Motor neuron (in vitro differentiated cells): Measurements from ENCODE around the gene ABCA7. TPM values are rescaled to one million over a fixed set of nuclear protein-coding genes. Genes with fewer than 3 reads are reported as not detected.

Experiments
- ATAC-seq, 8 experiments: fragments of 200-7000 bp; cut with Tn5 transposase; replicated peaks in 6 of 8; 2 replicates each; pipeline ENCODE4 v1.8.0; 2021; ENCODE audit warnings: mild to moderate bottlenecking in 8 of 8, moderate library complexity in 8 of 8
- H3K27ac ChIP-seq, 2 donors: fragments of 250-450 bp; sonication (Bioruptor Pico); 2 replicates each; pipeline ENCODE4 v1.9.0; 2021; ENCODE audit warnings: antibody characterized with exemption in 2 of 2, mild to moderate bottlenecking in 2 of 2, moderate library complexity in 1 of 2
- H3K4me1 ChIP-seq, 2 donors: fragments of 250-450 bp; sonication (Bioruptor Pico); replicated peaks in 1 of 2; 2 replicates each; pipeline ENCODE4 v1.6.1; 2021; ENCODE audit warnings: antibody characterized with exemption in 2 of 2, mild to moderate bottlenecking in 2 of 2, moderate library complexity in 1 of 2
- H3K4me3 ChIP-seq, 5 donors: fragments of 250-450 bp; sonication (Bioruptor Pico); 2 replicates each; pipeline ENCODE4 v1.9.0; 2021; ENCODE audit warnings: antibody characterized with exemption in 5 of 5, mild to moderate bottlenecking in 5 of 5, moderate library complexity in 4 of 5
- WGBS, 10 experiments: fragments of 450-650 bp; shearing (Covaris generic); methylation state at CpG; one replicate each; pipeline ENCODE4 v1.0.0; 2022; 5-methylcytosine and 5-hydroxymethylcytosine counted together
- in situ Hi-C, 9 experiments: fragments of 400-800 bp; cut with MboI; loops; one replicate each; pipeline ENCODE4 v1.15.0; 2021; ENCODE audit warnings: low sequenced_read_pairs in 9 of 9, low pct_unique_long_range_greater_than_20kb in 2 of 9; ENCODE audit not compliant: unreplicated experiment in 9 of 9
- total RNA-seq, 8 experiments: library from RNA; unstranded; fragments of 300-600 nt; gene quantifications; 2 replicates each; pipeline versions ENCODE4 v1.2.3 to v1.2.4, GENCODE V29; 2022

Gene ABCA7
- total RNA-seq, 8 experiments from 2014 or later: 6.5 to 35.6 (median 9.1) TPM

- no peak for ATAC-seq
- H3K27ac ChIP-seq: no peak overlapping the region
- H3K4me1 ChIP-seq: peaks cover 12 to 19% of the 10 kb centered on the region in 2 donors
- no peak overlapping the region for H3K4me3 ChIP-seq
- WGBS, 10 experiments: 78 to 100% methylated on average over 2 to 4 of the region's 37 CpGs; no CpG with 5 or more reads in 8 of the 10 experiments
- in situ Hi-C loops: no loop called here
Observed at GRCh38 chr19:1063909-1064660, 24.2 kb downstream of the ABCA7 start.

DNA sequence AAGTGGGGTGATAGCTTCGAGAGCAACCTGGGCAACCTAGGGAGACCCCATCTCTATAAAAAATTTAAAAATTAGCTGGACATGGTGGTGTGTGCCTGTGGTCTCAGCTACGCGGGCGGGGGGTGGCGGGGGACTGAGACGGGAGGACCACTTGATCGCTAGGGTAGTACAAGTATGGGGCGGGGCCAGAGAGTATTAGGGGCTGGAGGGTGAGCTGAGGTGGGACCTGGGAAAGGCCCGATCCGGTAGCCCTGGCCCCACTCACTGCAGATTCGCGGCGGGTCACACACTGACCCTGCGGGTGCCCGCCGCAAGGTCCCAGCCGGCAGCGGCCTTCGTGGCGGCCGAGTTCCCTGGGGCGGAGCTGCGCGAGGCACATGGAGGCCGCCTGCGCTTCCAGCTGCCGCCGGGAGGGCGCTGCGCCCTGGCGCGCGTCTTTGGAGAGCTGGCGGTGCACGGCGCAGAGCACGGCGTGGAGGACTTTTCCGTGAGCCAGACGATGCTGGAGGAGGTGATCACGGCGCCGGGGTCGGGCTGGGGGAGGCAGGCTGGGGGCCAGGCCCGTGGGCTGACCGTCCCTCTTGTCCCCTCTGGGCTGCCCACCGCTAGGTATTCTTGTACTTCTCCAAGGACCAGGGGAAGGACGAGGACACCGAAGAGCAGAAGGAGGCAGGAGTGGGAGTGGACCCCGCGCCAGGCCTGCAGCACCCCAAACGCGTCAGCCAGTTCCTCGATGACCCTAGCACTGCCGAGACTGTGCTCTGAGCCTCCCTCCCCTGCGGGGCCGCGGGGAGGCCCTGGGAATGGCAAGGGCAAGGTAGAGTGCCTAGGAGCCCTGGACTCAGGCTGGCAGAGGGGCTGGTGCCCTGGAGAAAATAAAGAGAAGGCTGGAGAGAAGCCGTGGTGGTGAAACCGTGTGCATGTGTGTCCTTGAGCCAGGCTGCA lies 25.0 kb downstream of the ABCA7 start:
- no peak overlapping the region for H3K4me3 ChIP-seq
- ATAC-seq: peak; percentile 59 to 89 (median 77)
- H3K27ac ChIP-seq: no peak overlapping the region
- peaks cover 12 to 19% of the 10 kb centered on the region in 2 donors for H3K4me1 ChIP-seq
- in situ Hi-C loops: no loop called here
- WGBS, 10 experiments: 0 to 64% (median 40%) methylated on average over 1 to 12 of the region's 60 CpGs; no CpG with 5 or more reads in 4 of the 10 experiments

DNA sequence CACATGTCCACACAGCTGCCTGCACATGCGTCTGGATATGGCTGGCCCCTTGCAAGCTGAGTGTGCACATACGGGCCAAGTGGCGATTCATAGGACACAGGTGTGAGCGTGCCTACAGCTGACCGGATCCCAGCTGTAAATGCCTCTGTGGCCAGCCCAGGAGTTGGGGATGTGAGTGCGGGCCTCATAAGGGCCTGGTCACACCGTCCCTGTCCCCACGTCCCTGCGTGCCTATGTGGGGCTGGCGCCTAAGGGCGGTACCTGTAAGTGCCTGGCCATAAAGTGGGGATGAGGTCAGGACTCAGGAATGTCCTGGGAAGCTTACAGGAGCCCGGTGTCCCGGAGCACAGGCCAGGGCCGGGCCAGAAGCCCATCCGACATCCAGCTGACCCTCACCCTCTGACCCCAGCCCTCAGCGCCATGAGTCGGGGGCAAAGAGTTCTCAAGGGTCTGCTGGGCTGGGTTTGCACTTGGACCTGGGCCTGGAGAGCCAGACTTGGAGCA lies 25.8 kb downstream of the ABCA7 start:
- Histone ChIP-seq H3K27ac (no peak overlapping the region), H3K4me1 (peaks cover 12 to 19% of the 10 kb centered on the region in 2 donors), H3K4me3 (no peak overlapping the region)
- ATAC-seq: no peak
- WGBS, 10 experiments: 18 to 60% methylated on average over 1 to 2 of the region's 17 CpGs; no CpG with 5 or more reads in 8 of the 10 experiments
- in situ Hi-C loops: no loop called here

- 74 to 100% (median 90%) methylated on average over 1 to 3 of the region's 17 CpGs; no CpG with 5 or more reads in 6 of the 10 experiments for WGBS, 10 experiments
- in situ Hi-C loops: no loop called here
- no peak overlapping the region for H3K27ac ChIP-seq
- H3K4me3 ChIP-seq: no peak overlapping the region
- ATAC-seq: no peak
- peaks cover 12 to 19% of the 10 kb centered on the region in 2 donors for H3K4me1 ChIP-seq
Observed at GRCh38 chr19:1066251-1066747, 26.4 kb downstream of the ABCA7 start.

DNA sequence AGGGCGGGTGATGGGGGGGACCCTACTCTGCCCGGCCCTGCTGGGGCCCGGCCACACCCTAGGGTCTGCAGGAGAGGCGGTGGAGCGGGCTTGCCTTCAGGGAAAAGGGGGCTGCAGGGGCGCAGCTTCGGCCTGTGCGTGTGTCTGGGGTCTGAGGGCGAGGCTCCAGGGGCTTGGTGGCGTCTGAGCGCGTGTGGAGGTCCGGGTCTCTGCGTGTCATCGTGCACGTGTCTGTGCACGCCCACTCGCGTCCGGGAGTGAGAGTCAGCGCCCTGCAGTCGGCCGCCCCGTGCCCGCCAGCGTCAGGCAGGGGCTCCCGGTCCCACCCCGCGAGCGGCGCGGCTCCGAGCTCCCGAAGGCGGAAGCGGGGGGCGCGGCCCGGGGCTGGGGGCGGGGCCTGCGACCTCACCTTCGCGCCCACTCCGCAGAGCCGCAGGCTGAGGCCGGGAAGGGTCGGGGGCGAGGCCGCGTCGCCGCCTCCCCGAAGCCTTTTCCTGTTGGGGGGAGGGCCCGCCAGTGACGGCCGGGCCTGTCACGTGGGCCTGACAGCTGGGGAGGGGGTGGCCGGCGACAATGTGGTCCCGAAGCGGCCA lies 26.9 kb downstream of the ABCA7 start, which contains the start of gene ARHGAP45:
TSS of gene ARHGAP45 (plus strand) at position 420 of the 593 bp plus-strand sequence. CDS start 239 bp downstream, outside the sequence.
- Histone ChIP-seq H3K27ac (no peak within 1 kb of the TSS), H3K4me3 (peak within 1 kb of the TSS in 4 of 5 donors; percentile 7 to 27 (median 16)), H3K4me1 (peaks cover 12 to 19% of the 10 kb centered on the region in 2 donors)
- in situ Hi-C loops: no loop called here
- peak in 7 of 8 experiments; percentile 5 to 40 (median 30) for ATAC-seq
- WGBS, 10 experiments: 60% methylated on average over 2 of the region's 61 CpGs; no CpG with 5 or more reads in 9 of the 10 experiments

- in situ Hi-C loops: no loop called here
- WGBS, 10 experiments: 0% methylated on average over 1 of the region's 38 CpGs; no CpG with 5 or more reads in 9 of the 10 experiments
- peaks cover 12 to 19% of the 10 kb centered on the region in 2 donors for H3K4me1 ChIP-seq
- H3K4me3 ChIP-seq: peak overlapping the region in 4 of 5 donors; percentile 7 to 27 (median 16)
- peak in 6 of 8 experiments; percentile 2 to 16 (median 9) for ATAC-seq
- H3K27ac ChIP-seq: no peak overlapping the region
Observed at GRCh38 chr19:1067341-1067957, 27.5 kb downstream of the ABCA7 start.

DNA sequence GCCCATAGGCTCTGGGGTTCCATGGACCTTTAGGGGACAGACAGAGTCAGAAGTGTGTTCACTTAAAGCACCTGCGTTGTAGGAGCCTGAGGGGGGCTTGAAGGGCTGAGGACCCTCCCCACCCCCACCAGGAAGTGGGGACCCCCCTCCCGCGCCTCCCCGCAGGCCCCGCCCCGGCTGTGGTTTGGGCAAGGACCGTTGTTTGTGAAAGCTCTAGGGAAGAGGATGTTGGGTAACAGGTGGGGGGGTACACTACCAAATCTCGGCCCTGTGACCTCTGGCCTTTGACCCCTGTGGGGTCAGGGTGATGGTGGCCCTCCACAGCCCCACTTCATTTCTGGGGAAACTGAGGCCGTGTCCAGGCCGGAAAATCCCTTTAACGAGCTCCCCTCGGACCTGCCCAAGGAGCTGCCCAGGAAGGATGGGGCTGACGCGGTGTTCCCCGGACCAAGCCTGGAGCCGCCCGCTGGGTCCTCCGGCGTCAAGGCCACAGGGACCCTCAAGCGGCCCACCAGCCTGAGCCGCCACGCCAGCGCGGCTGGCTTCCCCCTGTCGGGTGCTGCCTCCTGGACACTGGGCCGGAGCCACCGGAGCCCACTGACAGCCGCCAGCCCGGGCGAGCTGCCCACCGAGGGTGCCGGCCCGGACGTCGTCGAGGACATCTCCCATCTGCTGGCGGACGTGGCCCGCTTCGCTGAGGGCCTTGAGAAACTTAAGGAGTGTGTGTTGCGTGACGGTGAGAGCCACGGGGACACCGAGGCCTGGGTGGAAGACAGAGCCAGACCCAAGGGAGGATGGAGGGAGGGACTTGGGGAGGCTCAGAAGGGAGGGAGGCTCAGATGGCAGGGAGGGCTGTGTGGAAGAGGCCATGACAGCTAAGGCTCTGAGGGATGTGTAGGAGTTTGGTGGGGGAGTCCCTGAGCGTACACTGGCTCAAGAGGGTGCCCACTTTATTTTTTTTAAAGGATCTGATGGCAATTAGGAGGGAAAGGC lies 28.4 kb downstream of the ABCA7 start:
- WGBS, 10 experiments: 67 to 89% (median 83%) methylated on average over 3 to 20 of the region's 45 CpGs; no CpG with 5 or more reads in 7 of the 10 experiments
- ATAC-seq: no peak
- Histone ChIP-seq H3K27ac (no peak overlapping the region), H3K4me3 (no peak overlapping the region), H3K4me1 (peaks cover 12 to 19% of the 10 kb centered on the region in 2 donors)
- in situ Hi-C loops: no loop called here

- Histone ChIP-seq H3K4me3 (no peak overlapping the region), H3K4me1 (peaks cover 12 to 19% of the 10 kb centered on the region in 2 donors), H3K27ac (no peak overlapping the region)
- in situ Hi-C loops: no loop called here
- 65 to 100% (median 82%) methylated on average over 1 to 8 of the region's 25 CpGs; no CpG with 5 or more reads in 2 of the 10 experiments for whole genome bisulfite sequencing, 10 experiments
- ATAC-seq: no peak
Observed at GRCh38 chr19:1069009-1069779, 29.3 kb downstream of the ABCA7 start.

DNA sequence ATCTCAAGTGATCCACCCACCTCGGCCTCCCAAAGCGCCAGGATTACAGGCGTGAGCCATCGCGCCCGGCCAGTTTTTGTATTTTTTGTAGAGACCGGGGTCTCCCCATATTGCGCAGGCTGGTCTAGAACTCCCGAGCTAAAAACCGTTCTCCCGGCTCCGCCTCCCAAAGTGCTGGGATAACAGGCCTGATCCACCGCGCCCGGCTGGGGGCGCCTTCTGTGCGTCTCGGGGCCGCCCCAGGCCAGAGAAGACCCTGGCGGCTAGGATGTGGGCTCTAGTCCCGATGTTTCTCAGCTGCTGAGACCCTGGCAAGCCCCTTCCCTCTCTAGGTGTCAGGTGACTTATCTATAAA lies 30.6 kb downstream of the ABCA7 start:
- WGBS, 10 experiments: 7 to 47% (median 11%) methylated on average over 3 to 8 of the region's 21 CpGs; no CpG with 5 or more reads in 3 of the 10 experiments
- peaks cover 6 to 11% of the 10 kb centered on the region in 2 donors for H3K4me1 ChIP-seq
- in situ Hi-C loops: no loop called here
- peak in 2 of 8 experiments; percentile 2 to 18 for ATAC-seq
- H3K27ac ChIP-seq: no peak overlapping the region
- peak overlapping the region in 2 of 5 donors; percentile 27 to 34 for H3K4me3 ChIP-seq

DNA sequence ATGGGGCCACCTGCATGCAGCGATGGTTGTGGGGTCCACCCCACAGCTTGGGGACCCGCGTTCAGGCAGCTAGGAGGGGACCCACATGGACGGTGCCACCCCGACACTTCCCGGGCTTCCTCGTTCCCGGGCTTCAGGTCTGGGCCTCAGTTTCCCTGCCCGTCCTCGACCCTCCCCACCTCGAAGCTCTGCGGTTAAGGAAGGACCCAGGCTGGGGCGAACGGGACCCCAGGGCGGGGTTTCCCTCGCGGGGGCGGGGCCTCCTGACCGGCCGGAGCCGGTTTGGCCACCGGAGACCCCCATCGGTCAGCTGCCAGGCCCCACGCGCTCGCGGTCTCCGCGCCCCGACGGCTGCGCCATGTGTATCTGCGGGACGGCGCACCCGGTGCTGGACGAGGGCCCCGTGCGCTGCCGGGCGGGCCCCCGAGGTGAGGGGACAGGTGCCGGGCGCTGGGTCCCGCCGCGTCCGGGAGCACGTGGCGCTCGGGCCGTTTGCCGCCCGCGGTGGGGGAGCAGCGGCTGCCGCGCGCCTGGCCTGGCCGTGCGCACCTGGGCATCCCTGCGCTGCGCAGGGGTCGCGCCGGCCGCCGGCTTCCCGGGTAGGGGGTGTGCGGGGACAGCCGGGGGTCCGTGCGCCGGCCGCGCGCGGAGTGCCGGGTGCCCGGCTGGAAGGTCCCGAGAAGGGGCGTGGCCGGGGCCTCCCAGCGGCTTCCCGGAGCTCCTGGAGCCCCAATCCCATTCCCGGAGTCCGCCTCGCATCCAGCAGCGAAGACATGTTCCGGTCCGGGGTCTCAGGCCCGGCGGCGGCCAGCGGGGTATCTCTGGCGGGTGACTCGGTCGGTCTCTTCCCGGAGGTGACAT lies 31.3 kb downstream of the ABCA7 start:
- peak overlapping the region; percentile 4 to 34 (median 17) for H3K4me3 ChIP-seq
- in situ Hi-C loops: no loop called here

More for the DNA sequence above, 31.3 kb downstream of the ABCA7 start:
- Histone ChIP-seq H3K27ac (no peak overlapping the region), H3K4me1 (peaks cover 6 to 11% of the 10 kb centered on the region in 2 donors)
- ATAC-seq: peak in 6 of 8 experiments; percentile 23 to 52 (median 35)
- WGBS, 10 experiments: 0 to 18% (median 5%) methylated on average over 3 to 17 of the region's 99 CpGs; no CpG with 5 or more reads in 5 of the 10 experiments
